Mucosa of rectum (tissue), 2 donors: Measurements from ENCODE around the gene BRD7.

Experiments
- H3K27ac ChIP-seq, 2 donors: one replicate each; pipeline ENCODE4 v1.7.0; 2013; ENCODE audit warnings: inconsistent platforms in 2 of 2, low read depth in 2 of 2, low read length in 2 of 2
- H3K27me3 ChIP-seq, 2 donors: one replicate each; pipeline ENCODE4 v1.7.0; 2013; ENCODE audit warnings: low read length in 2 of 2; ENCODE audit not compliant: control insufficient read depth in 2 of 2, insufficient read depth in 2 of 2
- H3K36me3 ChIP-seq, 2 donors: one replicate each; pipeline ENCODE4 v1.7.0; 2013; ENCODE audit warnings: low read length in 2 of 2; ENCODE audit not compliant: control insufficient read depth in 2 of 2, insufficient read depth in 2 of 2
- H3K4me1 ChIP-seq, 2 donors: one replicate each; pipeline ENCODE4 v1.7.0; 2013; ENCODE audit warnings: low read length in 2 of 2, mild to moderate bottlenecking in 1 of 2; ENCODE audit not compliant: control insufficient read depth in 2 of 2, insufficient read depth in 2 of 2
- H3K4me3 ChIP-seq, 2 donors: one replicate each; pipeline ENCODE4 v1.7.0; 2013; ENCODE audit warnings: low read length in 2 of 2
- H3K9ac ChIP-seq, 2 donors: one replicate each; pipeline ENCODE4 v1.7.0; 2013; ENCODE audit warnings: low read length in 2 of 2, low read depth in 1 of 2, mild to moderate bottlenecking in 1 of 2
- H3K9me3 ChIP-seq, 2 donors: one replicate each; pipeline ENCODE4 v1.7.0; 2013; ENCODE audit warnings: low read length in 2 of 2; ENCODE audit not compliant: control insufficient read depth in 2 of 2
- donor health status: healthy.
- donor health status: Normal muscosa, but diverticular disease.

Gene BRD7

GRCh38 chr16:50368410-50369132 is at the start of gene BRD7:
Gene BRD7, minus strand, starts transcription at chr16:50368988. Its CDS starts 214 bp downstream, at chr16:50368774.
- Histone ChIP-seq H3K9ac (peak within 1 kb of the TSS; percentile 66 to 72), H3K27me3 (no peaks in the 10 kb centered on the region), H3K4me1 (peaks cover 6 to 10% of the 10 kb centered on the region in 2 donors), H3K36me3 (peaks cover 13 to 19% of the 10 kb centered on the region in 2 donors), H3K4me3 (peak within 1 kb of the TSS; percentile 73 to 80), H3K9me3 (no peaks in the 10 kb centered on the region), H3K27ac (peak within 1 kb of the TSS in 1 of 2 donors; percentile 5)

- Histone ChIP-seq H3K4me1 (no peaks in the 10 kb centered on the region), H3K9me3 (peaks cover 0 to 8% of the 10 kb centered on the region in 2 donors), H3K27me3 (no peaks in the 10 kb centered on the region), H3K4me3 (no peak overlapping the region), H3K36me3 (no peaks in the 10 kb centered on the region), H3K9ac (no peak overlapping the region), H3K27ac (no peak overlapping the region)
Observed at GRCh38 chr16:50416388-50416787, 47.6 kb upstream of the BRD7 start.

- Histone ChIP-seq H3K27me3 (no peaks in the 10 kb centered on the region), H3K36me3 (no peaks in the 10 kb centered on the region)
Observed at GRCh38 chr16:50414152-50414551, 45.4 kb upstream of the BRD7 start.

GRCh38 chr16:50411034-50411433 is 42.2 kb upstream of the BRD7 start:
- Histone ChIP-seq H3K27ac (no peak overlapping the region), H3K36me3 (no peaks in the 10 kb centered on the region), H3K4me3 (no peak overlapping the region)

More at GRCh38 chr16:50414152-50414551, 45.4 kb upstream of the BRD7 start:
- no peaks in the 10 kb centered on the region for H3K4me1 ChIP-seq
- H3K9me3 ChIP-seq: peaks cover 0 to 8% of the 10 kb centered on the region in 2 donors
- H3K4me3 ChIP-seq: no peak overlapping the region
- H3K9ac ChIP-seq: no peak overlapping the region
- no peak overlapping the region for H3K27ac ChIP-seq

GRCh38 chr16:50408001-50408561 is 39.3 kb upstream of the BRD7 start:
- H3K36me3 ChIP-seq: no peaks in the 10 kb centered on the region
- H3K4me1 ChIP-seq: no peaks in the 10 kb centered on the region
- no peak overlapping the region for H3K4me3 ChIP-seq
- H3K9me3 ChIP-seq: no peaks in the 10 kb centered on the region
- H3K27me3 ChIP-seq: no peaks in the 10 kb centered on the region
- no peak overlapping the region for H3K9ac ChIP-seq
- H3K27ac ChIP-seq: no peak overlapping the region

More at GRCh38 chr16:50411034-50411433, 42.2 kb upstream of the BRD7 start:
- no peak overlapping the region for H3K9ac ChIP-seq
- no peaks in the 10 kb centered on the region for H3K27me3 ChIP-seq
- peaks cover 0 to 1% of the 10 kb centered on the region in 2 donors for H3K9me3 ChIP-seq
- no peaks in the 10 kb centered on the region for H3K4me1 ChIP-seq

- Histone ChIP-seq H3K27ac (no peak overlapping the region), H3K9ac (no peak overlapping the region), H3K9me3 (no peaks in the 10 kb centered on the region), H3K27me3 (no peaks in the 10 kb centered on the region), H3K4me3 (no peak overlapping the region), H3K36me3 (no peaks in the 10 kb centered on the region), H3K4me1 (no peaks in the 10 kb centered on the region)
Observed at GRCh38 chr16:50407351-50407750, 38.6 kb upstream of the BRD7 start.

- no peaks in the 10 kb centered on the region for H3K9me3 ChIP-seq
- no peaks in the 10 kb centered on the region for H3K4me1 ChIP-seq
- no peak overlapping the region for H3K4me3 ChIP-seq
- H3K27ac ChIP-seq: no peak overlapping the region
- H3K27me3 ChIP-seq: no peaks in the 10 kb centered on the region
- no peaks in the 10 kb centered on the region for H3K36me3 ChIP-seq
- no peak overlapping the region for H3K9ac ChIP-seq
Observed at GRCh38 chr16:50403491-50403890, 34.7 kb upstream of the BRD7 start.

- no peak overlapping the region for H3K27ac ChIP-seq
- no peak overlapping the region for H3K9ac ChIP-seq
Observed at GRCh38 chr16:50402298-50402895, 33.6 kb upstream of the BRD7 start.

GRCh38 chr16:50401355-50401754 is 32.6 kb upstream of the BRD7 start:
- Histone ChIP-seq H3K4me3 (no peak overlapping the region), H3K27me3 (no peaks in the 10 kb centered on the region), H3K9me3 (no peaks in the 10 kb centered on the region), H3K36me3 (no peaks in the 10 kb centered on the region), H3K27ac (no peak overlapping the region), H3K9ac (no peak overlapping the region), H3K4me1 (no peaks in the 10 kb centered on the region)

More at GRCh38 chr16:50402298-50402895, 33.6 kb upstream of the BRD7 start:
- H3K4me3 ChIP-seq: no peak overlapping the region
- H3K4me1 ChIP-seq: no peaks in the 10 kb centered on the region
- H3K36me3 ChIP-seq: no peaks in the 10 kb centered on the region
- H3K9me3 ChIP-seq: no peaks in the 10 kb centered on the region
- no peaks in the 10 kb centered on the region for H3K27me3 ChIP-seq

GRCh38 chr16:50400967-50401348 is 32.2 kb upstream of the BRD7 start:
- H3K36me3 ChIP-seq: no peaks in the 10 kb centered on the region
- H3K4me1 ChIP-seq: no peaks in the 10 kb centered on the region
- no peaks in the 10 kb centered on the region for H3K27me3 ChIP-seq
- H3K9ac ChIP-seq: no peak overlapping the region
- H3K4me3 ChIP-seq: no peak overlapping the region
- no peaks in the 10 kb centered on the region for H3K9me3 ChIP-seq
- H3K27ac ChIP-seq: no peak overlapping the region
